ENCODE data around the gene SLC1A2.

The SLC1A2 gene

DNA sequence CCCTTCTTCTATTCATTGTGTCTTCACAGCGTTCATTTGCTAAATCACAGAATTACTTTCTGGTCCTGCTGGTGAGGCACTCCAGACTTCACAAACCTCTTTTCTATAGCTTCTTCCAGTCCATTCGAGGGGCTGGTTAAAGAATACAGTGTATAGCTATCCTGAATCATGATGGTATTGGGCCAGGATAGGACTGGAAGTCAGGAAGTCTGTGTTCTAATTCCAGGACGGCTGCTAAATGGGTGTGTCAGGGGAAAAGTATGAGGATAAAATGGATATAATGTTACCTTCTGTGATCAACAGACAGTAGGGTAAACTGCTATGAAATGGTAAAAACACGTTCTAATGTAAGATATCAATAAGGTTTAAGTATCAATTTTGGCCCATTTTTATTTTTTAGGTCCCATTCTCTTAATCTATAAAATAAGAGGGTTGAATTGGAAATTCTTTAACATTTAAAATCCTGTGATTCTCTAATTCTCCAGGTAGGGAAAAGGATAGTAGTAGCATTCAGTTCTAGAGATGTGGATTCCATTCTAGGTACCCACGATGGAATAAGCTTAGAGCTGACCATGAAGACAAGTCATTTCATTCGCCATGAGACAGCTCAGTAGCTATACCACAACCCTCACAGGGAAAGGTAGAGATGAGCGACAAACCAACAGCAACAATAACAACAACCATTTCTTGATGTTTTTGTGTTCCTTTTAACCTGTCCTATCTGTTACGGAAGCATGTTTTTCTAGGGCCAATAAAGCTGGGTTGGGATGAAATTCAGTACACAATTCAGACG, 96.1 kb downstream of the SLC1A2 start:
- DNase-seq, result no peak

DNA sequence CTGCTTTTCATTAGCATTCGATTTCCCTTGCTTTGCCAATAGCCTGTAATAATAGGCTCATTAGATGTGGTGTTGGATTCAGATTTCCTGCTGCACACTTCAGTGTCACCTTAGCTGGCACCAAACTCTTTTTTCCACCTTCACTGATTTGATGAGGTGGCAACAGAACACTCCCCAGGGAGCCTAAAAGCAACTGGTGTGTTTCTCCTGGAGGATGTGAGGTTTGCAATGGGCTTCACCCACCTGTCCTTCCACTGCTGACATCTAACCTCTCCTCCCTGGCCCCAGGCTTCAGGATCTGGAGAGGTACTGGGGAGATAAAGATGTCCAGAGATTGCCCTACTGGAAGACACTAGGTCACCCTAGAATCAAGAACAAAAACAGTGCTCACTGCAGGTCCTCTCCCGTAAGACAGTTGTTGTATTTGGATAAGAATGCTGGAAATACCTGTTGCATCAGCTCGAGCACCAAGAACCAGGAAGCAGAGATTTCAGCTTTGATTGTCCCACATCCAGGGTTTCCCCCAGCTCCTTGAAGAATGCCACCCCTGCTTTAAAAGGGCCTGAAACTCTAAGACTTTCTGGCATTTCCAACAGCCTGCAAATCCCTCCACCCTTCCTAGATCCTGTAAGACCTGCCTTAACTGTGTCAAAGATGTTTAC, 96.9 kb downstream of the SLC1A2 start:
- DNase-seq, result no peak

DNA sequence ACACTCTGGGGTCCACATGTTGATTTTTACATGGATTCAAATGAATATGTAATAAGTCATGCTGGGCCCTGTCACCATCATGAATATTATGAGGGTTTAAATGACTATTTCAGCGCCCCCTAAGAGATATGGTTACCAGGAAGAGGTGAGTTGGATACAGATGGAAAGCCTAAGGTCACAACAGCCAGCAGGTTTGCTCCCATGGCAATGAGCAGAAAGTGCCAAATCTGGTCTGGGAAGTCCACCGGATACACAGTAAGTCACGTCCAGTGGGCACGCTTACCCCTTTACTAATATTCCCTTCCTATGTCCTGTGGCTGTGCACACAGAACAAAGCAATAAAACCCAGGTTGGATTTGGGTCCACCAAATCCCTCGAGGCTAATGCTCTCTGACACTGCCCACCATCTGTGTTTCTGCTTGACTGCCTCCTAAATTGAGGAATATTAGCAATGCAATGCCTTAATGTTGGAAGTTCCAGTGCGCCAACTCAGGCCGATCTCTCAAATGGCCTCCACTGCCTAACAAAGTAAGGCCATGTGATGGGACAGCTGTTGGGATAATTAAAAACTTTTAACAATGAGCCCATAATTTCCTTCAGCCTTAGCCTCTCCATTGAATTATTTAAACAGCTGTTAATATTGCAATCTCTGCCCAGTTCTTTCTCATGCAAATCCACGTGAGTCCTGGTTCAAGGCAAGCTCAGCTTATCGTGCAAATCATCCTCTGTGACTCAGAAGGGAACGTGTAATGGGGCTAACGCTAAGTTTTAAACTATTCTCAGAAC, 97.6 kb downstream of the SLC1A2 start:
- no peak for DNase-seq

DNA sequence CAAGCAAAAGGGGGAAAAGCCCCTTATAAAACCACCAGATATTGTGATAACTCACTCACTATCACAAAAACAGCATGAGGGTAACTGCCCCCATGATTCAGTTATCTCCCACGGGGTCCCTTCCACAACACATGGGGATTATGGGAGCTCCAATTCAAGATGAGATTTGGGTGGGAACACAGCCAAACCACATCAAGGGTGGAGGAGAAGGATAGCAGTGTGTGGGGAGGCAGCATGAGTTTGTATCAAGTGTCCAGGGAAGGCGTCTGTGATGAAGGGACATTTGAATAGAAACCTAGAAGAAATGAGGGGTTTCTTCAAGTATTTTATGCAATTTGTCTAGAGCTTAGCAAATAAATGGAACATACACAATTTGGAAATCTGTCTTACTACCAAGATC, 98.2 kb downstream of the SLC1A2 start:
- no peak for DNase-seq

DNA sequence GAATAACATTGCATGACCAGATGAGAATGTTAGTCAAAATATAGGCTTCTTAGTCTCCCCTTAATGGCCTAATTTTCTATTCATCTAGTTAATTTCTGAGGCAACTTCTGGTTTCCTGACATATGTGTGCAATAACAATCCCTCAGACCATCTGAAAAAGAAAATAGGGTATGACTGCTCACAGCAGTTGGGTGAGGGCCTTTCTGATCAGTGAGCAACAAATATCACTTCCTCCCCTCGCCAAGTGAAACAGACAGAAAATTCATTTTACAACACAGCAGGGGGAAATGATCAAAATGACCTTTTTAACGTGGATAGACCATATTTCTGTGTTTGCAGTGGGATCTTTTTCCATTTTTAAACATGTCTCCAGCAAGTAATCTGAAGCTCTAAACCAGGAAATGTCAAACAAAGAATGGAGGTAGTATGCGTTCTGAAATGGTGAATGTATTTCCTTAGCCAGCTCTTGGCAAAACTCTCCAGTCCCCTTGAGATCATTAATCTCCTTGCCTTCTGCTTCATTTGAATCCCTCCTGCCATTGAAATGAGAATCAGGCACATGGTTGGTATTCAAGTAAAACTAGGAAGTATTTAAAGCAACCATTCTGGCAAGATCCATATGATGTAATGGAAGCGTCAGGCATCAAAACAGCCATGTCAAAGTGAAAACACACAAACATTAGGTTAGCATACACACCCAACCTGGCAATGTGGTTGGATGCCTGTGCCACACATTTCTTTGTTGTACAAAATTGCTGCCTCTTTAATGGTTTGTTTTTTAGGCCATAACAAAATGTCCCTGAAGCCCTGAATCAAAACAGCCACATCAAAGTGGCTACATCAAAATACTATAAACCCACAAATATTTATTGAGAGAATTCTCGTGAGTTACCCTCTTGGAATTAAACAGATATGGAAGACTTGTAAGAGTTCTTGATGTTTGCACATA, 100.1 kb downstream of the SLC1A2 start:
- no peak for DNase-seq

DNA sequence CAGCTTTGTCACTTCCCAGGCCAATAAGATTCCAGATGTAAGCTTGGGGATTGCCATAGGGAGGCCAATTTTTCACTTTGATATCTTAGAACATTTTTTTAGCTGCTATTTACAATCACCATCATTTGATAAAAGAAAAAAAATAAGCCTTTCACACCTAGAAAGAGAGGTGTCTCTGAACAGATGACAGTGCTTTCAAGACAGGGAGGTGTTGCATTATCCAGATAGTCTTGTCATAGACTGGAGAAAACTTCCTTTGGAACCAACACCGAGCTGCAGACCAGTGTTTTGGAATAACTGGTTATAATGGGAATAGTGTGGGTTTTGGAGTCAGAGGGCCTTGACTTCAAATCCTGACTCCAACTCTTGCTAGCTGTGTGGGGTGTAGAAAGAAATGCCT, 101.0 kb downstream of the SLC1A2 start:
- DNase-seq, result no peak

DNA sequence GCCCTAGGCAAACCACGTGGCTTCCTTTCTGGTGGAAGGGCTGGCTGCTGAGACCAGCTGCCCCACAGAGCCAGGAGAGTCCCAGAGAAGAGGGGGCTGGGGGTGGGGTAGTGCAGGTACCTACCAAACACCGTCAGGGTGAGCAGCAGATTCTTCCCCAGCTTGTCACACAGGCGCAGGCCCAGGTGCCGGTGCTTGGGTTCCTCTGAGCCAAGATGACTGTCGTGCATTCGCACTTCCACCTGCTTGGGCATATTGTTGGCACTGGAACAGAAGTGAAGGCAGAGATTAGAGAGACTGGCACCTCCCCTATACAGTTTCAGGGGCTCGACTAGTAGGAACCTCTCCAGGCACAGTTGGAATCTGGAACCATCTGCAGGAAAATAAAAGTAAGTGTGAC, 102.1 kb downstream of the SLC1A2 start:
- DNase-seq, result no peak

DNA sequence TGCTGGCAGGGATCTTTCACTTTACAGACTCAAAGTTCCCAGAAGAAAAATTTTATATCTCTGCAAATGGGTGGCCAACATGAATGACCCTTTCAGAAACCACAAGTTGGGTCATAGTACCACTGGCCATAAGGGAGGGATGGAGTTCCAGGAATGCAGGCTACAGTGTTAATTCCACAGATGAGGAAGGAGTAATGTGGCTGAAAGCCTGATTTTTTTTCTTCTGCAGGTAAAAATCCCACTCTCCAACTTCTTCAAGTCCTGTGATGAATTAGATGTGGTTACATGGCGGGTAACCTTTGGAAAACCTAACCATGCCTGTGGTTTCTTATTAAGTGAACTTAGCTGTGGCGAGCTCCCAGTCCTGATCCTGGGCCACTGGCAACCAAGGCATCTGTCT, 103.2 kb downstream of the SLC1A2 start:
- DNase-seq, result no peak

DNA sequence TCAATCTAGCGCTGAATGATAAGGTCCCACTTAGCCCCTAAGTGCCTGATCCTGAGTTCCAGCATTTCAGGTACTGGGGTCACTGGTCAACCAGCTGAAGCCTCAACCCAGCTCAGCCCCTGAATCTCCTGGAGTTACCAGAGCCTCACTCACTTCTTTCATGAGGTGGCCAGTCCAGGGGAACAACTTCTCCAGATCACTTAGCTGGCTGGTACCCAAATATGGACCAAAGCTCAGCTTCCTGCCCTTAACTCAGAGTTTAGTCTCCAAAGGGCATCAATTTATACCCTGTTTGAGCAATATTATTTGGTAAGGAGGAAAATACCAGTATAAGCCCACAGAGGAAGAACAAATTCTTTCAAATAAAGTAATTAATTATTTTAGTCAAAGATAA, 105.6 kb downstream of the SLC1A2 start:
- no peak for DNase-seq

DNA sequence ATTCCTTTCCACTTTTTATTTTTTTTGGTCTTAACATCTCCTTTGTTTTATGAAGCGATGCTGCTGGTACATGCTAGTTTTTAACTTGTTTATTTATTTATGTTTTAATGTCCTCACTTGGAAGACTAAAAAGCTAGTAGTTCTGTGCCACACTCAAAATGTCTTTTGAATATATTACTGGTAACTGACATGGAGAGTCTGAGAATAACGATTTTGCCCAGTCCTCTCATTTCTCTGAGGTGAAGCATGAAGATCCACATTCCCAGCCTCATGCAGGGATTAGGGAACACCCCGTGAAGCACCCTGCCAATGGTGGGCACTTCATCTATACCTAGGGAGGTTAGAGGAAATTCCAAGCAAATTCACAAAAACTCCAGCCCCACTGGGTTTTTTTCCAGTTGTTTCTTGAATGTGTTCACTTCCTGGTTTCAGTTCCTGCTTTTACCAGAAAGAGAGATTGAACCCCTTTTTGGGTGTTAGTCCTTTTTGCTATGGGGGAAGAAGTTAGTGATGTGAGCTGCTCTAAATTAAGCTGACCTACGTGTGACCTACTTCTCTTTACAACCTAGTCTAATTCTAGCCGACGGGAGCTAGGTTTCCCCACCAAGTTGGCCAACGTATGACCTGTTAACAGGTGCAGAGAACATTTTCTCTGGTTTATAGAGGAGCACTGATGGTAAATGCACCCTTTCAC, 106.1 kb downstream of the SLC1A2 start:
- no peak for DNase-seq

DNA sequence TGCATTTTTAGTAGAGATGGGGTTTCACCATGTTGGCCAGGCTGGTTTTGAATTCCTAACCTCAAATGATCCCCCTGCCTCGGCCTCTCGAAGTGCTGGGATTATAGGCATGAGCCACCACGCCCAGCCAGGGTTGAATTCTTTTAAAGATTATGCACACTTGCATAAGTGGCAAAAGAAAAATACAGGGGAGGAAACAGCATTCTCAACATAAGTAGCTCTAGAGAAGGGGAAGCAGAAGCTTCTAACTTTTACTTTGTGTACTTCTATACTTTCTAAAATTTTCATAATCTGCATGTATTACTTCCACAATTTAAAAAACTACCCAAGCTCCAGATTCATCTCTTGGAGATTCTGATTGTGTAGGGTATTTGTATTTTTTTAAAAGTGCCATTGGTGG, 108.0 kb downstream of the SLC1A2 start:
- DNase-seq, result no peak

DNA sequence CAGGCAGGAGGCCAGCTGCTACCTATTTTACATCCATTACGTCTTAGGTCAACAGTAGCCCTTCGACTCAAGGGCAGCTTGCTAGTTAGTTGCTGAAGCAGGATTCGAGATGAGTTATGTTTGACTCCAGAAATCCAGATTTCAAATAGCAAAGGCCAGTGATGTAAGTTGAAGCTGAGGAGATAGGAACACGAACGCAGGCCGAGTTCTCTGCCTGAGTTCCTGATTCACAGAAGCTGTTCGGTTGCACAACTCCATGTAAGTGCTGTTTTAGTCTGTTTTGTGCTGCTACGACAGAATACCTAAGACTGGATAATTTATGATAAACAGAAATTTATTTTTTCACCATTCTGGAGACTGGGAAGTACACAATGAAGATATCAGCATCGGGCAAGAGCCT, 111.2 kb downstream of the SLC1A2 start:
- no peak for DNase-seq

DNA sequence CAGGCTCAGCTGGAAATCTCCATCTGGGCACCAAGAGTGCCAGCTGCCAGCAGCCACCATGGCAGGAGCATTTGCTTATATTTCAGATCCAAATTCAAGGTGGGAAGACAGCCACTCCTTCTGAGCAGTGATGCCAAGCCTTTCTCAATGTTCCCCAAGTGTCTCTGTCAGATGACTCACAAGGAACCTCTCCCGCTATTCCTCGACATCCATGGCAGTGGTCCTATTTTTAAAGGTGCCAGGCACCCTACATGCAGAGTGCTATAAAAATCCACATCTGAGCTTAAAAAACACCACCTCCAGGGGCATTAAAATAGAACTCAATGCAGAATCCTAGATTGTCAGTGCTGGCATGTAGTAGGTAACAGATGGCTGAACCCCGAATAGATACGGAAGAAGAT, 112.1 kb downstream of the SLC1A2 start:
- no peak for DNase-seq

DNA sequence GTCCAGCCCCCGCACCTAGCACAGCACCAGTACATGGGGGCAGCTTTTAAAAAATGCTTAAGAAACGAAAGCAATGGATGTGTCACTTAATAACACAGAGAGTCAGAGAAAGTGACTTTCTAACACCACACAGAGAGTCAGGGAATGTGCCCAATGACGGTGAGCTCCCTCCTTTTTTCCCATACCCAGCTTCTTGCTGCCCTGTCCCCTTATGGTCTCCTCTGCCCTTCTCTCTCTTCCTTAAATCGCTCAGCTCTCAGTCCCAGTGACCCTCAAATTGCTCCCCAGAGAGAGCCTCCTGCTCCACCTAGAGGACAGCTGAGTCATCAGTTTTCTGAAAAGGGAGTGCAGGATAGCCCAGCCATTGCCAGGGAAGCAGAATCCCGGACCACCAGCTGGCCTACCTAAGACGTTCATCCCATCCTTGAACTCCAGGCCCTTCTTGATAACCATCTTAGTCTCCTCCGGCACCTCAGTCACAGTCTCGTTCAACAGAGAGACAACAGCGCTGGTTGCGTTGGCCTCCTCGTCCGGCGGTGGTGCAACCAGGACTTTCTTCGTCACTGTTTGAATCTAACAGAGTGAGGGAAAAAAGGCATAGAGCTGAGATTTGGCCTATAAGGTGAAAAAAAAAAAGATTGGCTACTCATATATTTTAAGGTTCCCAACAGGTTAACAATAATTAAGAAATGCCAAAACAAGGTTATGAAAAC, 113.5 kb downstream of the SLC1A2 start:
- DNase-seq, result peak; percentile 68

DNA sequence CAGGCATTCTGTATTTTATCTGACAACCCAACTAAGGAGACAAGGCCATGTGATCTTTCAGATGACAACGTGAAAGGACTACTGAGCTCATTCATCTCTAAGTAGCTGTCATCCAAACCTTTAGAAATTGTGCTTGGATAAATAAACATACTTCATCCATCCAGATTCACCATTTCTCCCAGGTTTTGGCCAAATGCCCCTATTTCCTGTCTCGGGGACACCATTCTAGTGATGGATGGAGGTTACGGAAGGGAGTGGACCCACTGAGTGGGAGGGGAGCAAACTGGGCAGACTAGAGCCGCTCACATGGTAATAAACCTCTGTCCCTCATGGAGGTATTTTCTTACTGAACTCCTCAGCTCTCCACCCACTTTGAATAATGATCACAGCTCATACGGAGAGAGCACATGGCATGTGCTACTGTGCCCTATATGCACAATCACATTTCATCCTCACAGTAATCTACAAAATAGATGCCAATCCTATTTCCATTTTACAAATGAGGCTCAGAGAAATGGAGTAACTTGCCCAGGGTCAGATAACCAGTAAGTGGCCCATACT, 114.4 kb downstream of the SLC1A2 start:
- DNase-seq, result no peak

DNA sequence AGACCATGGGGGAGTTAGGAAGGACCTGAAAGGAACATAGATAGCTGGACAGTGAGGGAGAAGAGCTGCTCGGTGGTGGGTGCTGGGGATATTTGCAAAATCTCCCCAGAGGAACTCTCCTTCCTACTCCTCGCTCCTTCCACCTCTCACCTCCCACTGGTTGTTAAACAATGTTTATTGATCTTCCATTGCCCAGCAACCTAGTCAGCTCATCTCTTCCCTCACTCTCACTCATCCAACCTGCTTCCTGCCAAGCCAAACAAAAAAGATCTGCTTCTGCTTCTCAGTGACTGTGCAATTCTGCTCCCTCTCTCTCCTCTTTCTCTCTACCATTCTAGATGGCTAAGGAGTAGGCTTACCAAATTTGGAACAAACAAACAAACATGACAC, 115.0 kb downstream of the SLC1A2 start:
- peak; percentile 11 for DNase-seq

DNA sequence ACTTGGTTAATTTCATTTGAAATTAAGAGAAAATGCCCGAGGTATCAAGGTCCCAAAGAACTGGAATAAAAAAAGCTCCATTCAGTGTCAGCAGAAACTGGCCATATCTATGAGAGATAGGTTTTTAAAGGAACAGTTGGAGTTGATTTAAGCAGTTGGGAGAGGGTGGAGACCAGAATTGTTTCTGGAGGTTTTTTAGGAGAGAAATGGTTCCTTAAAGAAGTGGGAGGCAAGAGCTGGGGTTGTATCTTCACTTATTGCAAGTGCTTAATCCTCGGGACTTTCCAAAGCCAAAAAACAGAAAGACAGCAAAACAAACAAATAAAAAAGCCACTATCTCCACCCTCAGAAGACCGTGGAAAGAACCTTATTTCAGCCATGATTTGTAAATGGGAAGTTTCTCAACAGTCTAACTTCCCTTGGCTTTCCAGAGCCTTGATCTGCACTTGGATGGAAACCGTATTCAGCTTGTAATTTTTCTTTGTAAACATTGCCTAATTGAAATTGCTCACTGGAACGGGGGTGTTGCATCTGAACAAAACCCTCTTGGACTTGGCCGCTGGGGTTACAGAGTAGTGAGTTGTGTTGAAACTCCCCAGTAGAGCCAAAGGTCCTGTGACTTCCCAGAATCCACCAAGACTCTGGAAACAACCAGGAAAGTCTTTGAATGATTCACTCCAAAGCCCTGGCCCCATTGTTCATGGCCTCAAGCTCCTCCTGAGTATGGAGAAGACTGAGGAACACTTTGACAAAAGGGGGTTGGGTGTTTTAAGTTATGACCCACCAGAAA, 115.6 kb downstream of the SLC1A2 start:
- DNase-seq, result no peak

DNA sequence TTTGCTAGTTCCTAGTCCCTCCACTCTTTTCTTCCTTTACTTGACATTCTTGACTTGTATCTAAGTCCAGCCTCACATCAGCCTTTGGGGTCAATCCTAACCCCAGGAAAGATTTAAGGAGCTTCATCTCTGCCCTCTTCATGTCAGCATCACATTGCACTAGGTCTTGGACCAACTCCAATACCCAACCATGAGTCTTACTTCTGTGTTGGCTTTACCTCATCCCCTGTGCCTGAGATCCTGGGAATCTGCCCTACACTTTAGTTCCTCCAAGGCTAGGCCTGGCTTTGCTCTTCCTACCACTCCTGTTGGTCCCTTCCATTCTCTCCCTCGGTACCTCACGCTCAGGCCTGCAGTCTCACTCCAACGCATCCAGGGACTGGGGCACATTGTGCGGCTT, 117.0 kb downstream of the SLC1A2 start:
- no peak for DNase-seq

DNA sequence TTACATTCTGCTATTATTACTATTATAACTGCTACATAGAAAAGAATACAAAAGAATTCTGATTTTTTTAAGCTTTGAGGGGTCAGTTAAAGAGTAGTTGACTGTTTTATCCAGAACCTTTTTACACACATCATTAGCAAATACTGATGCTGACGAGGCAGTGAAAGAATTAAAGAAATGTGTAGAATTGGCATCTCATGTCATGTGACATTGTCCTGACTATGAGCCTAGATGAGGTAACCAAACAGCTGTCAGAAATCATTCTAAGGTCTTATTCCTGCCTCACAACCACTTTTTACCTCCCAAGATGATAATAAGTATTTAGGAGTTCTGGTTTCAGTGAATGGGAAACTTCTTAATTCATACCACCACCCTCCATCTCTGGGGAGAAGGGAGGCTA, 121.0 kb downstream of the SLC1A2 start:
- DNase-seq, result no peak

DNA sequence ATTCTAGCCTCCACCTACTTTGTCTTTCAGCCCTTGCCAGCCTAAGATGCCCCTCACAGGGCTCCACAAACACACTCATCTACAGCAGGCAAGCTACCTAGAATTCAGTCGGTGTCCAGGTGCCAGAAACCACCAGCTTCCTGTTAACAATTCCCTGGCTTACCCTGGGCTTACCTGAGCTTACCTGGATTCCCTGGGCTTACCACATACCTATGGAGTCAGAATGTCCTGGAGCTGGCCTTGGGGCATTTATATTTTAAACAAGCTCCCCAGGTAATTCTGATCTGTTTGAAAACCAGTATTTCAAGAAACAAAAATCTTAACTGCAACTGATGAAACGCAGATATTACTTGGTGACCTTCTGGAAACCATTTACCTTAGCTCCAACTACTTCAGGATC, 123.6 kb downstream of the SLC1A2 start:
- DNase-seq, result no peak
